Neural cell (in vitro differentiated cells): ENCODE data around the gene ZNF615. TPM values are rescaled to one million over a fixed set of nuclear protein-coding genes. Genes with fewer than 3 reads are reported as not detected.

Source experiments
- H2AFZ ChIP-seq: fragments of 200-600, 300-800 bp; sonication (generic), shearing (Covaris generic); 2 replicates; pipeline ENCODE4 v1.6.0; 2014; ENCODE audit warnings: low read depth, mild to moderate bottlenecking, antibody characterized with exemption, low read length, moderate library complexity
- H3F3A ChIP-seq: fragments of 200-600 bp; shearing (Covaris generic); 2 replicates; pipeline ENCODE4 v1.6.1; 2016; ENCODE audit warnings: mild to moderate bottlenecking, moderate library complexity, mixed read lengths, antibody characterized with exemption, low read length; ENCODE audit not compliant: insufficient read depth, poor library complexity, severe bottlenecking
- H3K27ac ChIP-seq: fragments of 200-600, 300-800 bp; sonication (generic), shearing (Covaris generic); 2 replicates; pipeline ENCODE4 v1.5.1; 2014; ENCODE audit warnings: mild to moderate bottlenecking, low read length, moderate library complexity
- H3K27me3 ChIP-seq: fragments of 300-800, 200-600 bp; sonication (generic), shearing (Covaris generic); 2 replicates; pipeline ENCODE4 v1.6.0; 2014; ENCODE audit warnings: mild to moderate bottlenecking, low read depth, low read length, moderate library complexity; ENCODE audit not compliant: insufficient read depth
- H3K36me3 ChIP-seq: fragments of 300-800, 200-600 bp; sonication (generic), shearing (Covaris generic); 2 replicates; pipeline ENCODE4 v1.5.1; 2014; ENCODE audit warnings: mild to moderate bottlenecking, antibody characterized with exemption, low read length, moderate library complexity; ENCODE audit not compliant: insufficient read depth
- H3K4me2 ChIP-seq: fragments of 300-800, 200-600 bp; sonication (generic), shearing (Covaris generic); 2 replicates; pipeline ENCODE4 v1.6.0; 2014; ENCODE audit warnings: mild to moderate bottlenecking, low read length
- H3K4me3 ChIP-seq: fragments of 300-800, 200-600 bp; sonication (generic), shearing (Covaris generic); 2 replicates; pipeline ENCODE4 v1.5.1; 2014; ENCODE audit warnings: mild to moderate bottlenecking, low read length, moderate library complexity
- H3K79me2 ChIP-seq: fragments of 200-600 bp; shearing (Covaris generic); replicated peaks from 2 replicates; pipeline ENCODE4 v1.6.0; 2014; ENCODE audit warnings: mild to moderate bottlenecking, low read length, moderate library complexity; ENCODE audit not compliant: insufficient read depth
- H3K9ac ChIP-seq: fragments of 300-800, 200-600 bp; sonication (generic), shearing (Covaris generic); 2 replicates; pipeline ENCODE4 v1.6.1; 2016; ENCODE audit warnings: mild to moderate bottlenecking, low read length, mixed read lengths
- H3K9me2 ChIP-seq: fragments of 200-600 bp; shearing (Covaris generic); 2 replicates; pipeline ENCODE4 v1.6.1; 2016; ENCODE audit warnings: mild to moderate bottlenecking, low read length, mixed read lengths; ENCODE audit not compliant: insufficient read depth
- H3K9me3 ChIP-seq: fragments of 200-600, 300-800 bp; sonication (generic), shearing (Covaris generic); 2 replicates; pipeline ENCODE4 v1.6.1; 2016; ENCODE audit warnings: mild to moderate bottlenecking, mixed run types, low read length, moderate library complexity, mixed read lengths
- H4K20me1 ChIP-seq: fragments of 200-600 bp; shearing (Covaris generic); 2 replicates; pipeline ENCODE4 v1.6.1; 2016; ENCODE audit warnings: mild to moderate bottlenecking, mixed run types; ENCODE audit not compliant: insufficient read depth
- CTCF ChIP-seq: fragments of 450-650 bp; IDR thresholded peaks from 2 replicates; pipeline ENCODE4 v1.5.1; 2014; ENCODE audit warnings: antibody characterized with exemption, mild to moderate bottlenecking, moderate library complexity; ENCODE audit not compliant: poor library complexity, severe bottlenecking
- EP300 ChIP-seq: fragments of 450-650 bp; conservative IDR thresholded peaks from 2 replicates; pipeline ENCODE4 v1.6.1; 2014; ENCODE audit warnings: antibody characterized with exemption, mild to moderate bottlenecking, moderate library complexity; ENCODE audit not compliant: poor library complexity, severe bottlenecking
- EZH2 ChIP-seq: fragments of 200-600, 300-800 bp; shearing (Covaris generic), sonication (generic); IDR thresholded peaks from 2 replicates; pipeline ENCODE4 v1.6.1; 2014; ENCODE audit warnings: antibody characterized with exemption, low read length, borderline replicate concordance, mild to moderate bottlenecking; ENCODE audit not compliant: insufficient read depth, poor library complexity, severe bottlenecking
- MXI1 ChIP-seq: fragments of 450-650 bp; conservative IDR thresholded peaks from 2 replicates; pipeline ENCODE4 v1.6.1; 2014; ENCODE audit warnings: antibody characterized with exemption, mild to moderate bottlenecking; ENCODE audit not compliant: poor library complexity, severe bottlenecking
- POLR2AphosphoS5 ChIP-seq: IDR thresholded peaks from 2 replicates; pipeline ENCODE4 v1.6.1; 2012
- RAD21 ChIP-seq: fragments of 450-650 bp; conservative IDR thresholded peaks from 2 replicates; pipeline ENCODE4 v1.6.1; 2014; ENCODE audit warnings: antibody characterized with exemption, mild to moderate bottlenecking, moderate library complexity
- SMC3 ChIP-seq: fragments of 450-650 bp; conservative IDR thresholded peaks from 2 replicates; pipeline ENCODE4 v1.6.1; 2014; ENCODE audit warnings: antibody characterized with exemption, mild to moderate bottlenecking, moderate library complexity; ENCODE audit not compliant: poor library complexity
- TAF1 ChIP-seq: IDR thresholded peaks from 2 replicates; pipeline ENCODE4 v1.6.1; 2012; ENCODE audit warnings: low read depth
- polyA plus RNA-seq: library from polyadenylated mRNA; depleted of rRNA; stranded (reverse); fragments of >200 nt; gene quantifications from 2 replicates; pipeline ENCODE4 v1.2.3, GENCODE V29; 2014
- TF ChIP-seq, protein P1 (sequence below): IDR thresholded peaks from 2 replicates; pipeline ENCODE4 v1.6.1; 2012; ENCODE audit warnings: borderline replicate concordance

Gene ZNF615
- polyA plus RNA-seq, 1 donor from 2014 or later: 16.3 TPM

DNA sequence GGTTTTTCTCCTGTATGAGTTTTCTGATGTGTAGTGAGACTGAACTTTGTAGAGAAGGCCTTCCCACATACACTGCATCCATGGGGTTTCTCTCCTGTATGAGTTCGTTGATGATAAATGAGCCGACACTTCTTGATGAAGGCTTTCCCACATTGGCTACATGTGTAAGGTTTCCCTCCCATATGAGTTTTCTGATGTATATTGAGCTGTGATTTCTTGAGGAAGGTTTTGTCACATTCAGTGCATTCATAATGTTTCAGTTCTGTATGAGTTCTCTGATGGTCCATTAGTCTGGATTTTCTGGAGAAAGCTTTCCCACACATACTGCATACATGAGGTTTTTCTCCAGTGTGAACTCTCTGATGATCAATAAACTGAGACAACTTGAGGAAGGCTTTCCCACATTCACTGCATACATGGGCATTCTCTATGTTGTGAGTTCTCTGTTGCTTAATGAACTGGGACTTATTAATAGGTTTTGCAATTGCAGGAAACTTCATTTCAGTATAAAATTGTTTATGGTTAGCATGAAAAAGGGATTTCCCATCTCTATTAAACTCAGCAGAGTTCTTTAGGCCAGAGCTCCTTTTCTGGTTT, 13.9 kb downstream of the ZNF615 start:
- H3K9ac ChIP-seq: no peak overlapping the region
- H3K27ac ChIP-seq: no peak overlapping the region
- H3K79me2 ChIP-seq: no peaks in the 10 kb centered on the region
- H3K27me3 ChIP-seq: no peaks in the 10 kb centered on the region
- H3K9me2 ChIP-seq: no peaks in the 10 kb centered on the region
- peaks cover 39% of the 10 kb centered on the region for H3K9me3 ChIP-seq
- peaks cover 56% of the 10 kb centered on the region for H3K36me3 ChIP-seq
- no peak overlapping the region for H2AFZ ChIP-seq
- no peaks in the 10 kb centered on the region for H3F3A ChIP-seq
- TF ChIP-seq RAD21: no peak
- TF ChIP-seq CTCF: no peak
- no peak for TF ChIP-seq TAF1
- TF ChIP-seq EZH2: no peak
- TF ChIP-seq POLR2AphosphoS5: no peak
- no peak for TF ChIP-seq MXI1
- TF ChIP-seq, protein P1, sequence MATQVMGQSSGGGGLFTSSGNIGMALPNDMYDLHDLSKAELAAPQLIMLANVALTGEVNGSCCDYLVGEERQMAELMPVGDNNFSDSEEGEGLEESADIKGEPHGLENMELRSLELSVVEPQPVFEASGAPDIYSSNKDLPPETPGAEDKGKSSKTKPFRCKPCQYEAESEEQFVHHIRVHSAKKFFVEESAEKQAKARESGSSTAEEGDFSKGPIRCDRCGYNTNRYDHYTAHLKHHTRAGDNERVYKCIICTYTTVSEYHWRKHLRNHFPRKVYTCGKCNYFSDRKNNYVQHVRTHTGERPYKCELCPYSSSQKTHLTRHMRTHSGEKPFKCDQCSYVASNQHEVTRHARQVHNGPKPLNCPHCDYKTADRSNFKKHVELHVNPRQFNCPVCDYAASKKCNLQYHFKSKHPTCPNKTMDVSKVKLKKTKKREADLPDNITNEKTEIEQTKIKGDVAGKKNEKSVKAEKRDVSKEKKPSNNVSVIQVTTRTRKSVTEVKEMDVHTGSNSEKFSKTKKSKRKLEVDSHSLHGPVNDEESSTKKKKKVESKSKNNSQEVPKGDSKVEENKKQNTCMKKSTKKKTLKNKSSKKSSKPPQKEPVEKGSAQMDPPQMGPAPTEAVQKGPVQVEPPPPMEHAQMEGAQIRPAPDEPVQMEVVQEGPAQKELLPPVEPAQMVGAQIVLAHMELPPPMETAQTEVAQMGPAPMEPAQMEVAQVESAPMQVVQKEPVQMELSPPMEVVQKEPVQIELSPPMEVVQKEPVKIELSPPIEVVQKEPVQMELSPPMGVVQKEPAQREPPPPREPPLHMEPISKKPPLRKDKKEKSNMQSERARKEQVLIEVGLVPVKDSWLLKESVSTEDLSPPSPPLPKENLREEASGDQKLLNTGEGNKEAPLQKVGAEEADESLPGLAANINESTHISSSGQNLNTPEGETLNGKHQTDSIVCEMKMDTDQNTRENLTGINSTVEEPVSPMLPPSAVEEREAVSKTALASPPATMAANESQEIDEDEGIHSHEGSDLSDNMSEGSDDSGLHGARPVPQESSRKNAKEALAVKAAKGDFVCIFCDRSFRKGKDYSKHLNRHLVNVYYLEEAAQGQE: no peak
- no peak for TF ChIP-seq SMC3
- TF ChIP-seq EP300: no peak
- H3K4me2 ChIP-seq: no peak overlapping the region
- H3K4me3 ChIP-seq: no peak overlapping the region
- no peaks in the 10 kb centered on the region for H4K20me1 ChIP-seq

DNA sequence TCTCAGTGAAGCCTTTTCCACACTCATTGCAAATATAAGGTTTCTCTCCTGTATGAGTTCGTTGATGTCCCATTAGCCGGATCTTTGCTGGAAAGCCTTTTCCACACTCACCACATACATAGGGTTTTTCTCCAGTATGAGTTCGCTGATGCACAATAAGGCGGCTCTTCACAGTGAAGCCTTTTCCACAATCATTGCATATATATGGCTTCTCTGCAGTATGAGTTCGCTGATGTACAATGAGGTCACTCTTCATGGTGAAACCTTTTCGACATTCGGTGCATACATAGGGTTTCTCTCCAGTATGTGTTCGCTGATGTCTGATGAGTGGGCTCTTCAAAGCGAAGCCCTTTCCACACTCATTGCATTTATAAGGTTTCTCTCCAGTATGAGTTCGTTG, 14.6 kb downstream of the ZNF615 start:
- Histone ChIP-seq H3K27me3 (no peaks in the 10 kb centered on the region), H3K4me3 (no peak overlapping the region), H3K9me2 (no peaks in the 10 kb centered on the region), H3K36me3 (peaks cover 52% of the 10 kb centered on the region), H3K79me2 (no peaks in the 10 kb centered on the region), H3K9ac (no peak overlapping the region), H4K20me1 (no peaks in the 10 kb centered on the region), H3K9me3 (peaks cover 44% of the 10 kb centered on the region), H3K4me2 (no peak overlapping the region), H2AFZ (no peak overlapping the region), H3F3A (no peaks in the 10 kb centered on the region), H3K27ac (no peak overlapping the region)
- TF ChIP-seq TAF1: no peak
- TF ChIP-seq RAD21: no peak
- TF ChIP-seq EP300: no peak
- no peak for TF ChIP-seq EZH2
- TF ChIP-seq CTCF: no peak
- TF ChIP-seq MXI1: no peak
- TF ChIP-seq SMC3: no peak
- TF ChIP-seq POLR2AphosphoS5: no peak
- TF ChIP-seq, protein P1: no peak
